Osteoblast (primary cell): ENCODE results near the gene FECH. TPM values are rescaled to one million over a fixed set of nuclear protein-coding genes. Genes with fewer than 3 reads are reported as not detected.

Experiments
- DNase-seq: peaks from one replicate; pipeline ENCODE4 v3.0.0; 2011; ENCODE audit warnings: low spot score, mixed read lengths; ENCODE audit not compliant: insufficient read length; ENCODE audit errors: missing footprints
- H2AFZ ChIP-seq: 2 replicates; pipeline ENCODE4 v1.6.0; 2011; ENCODE audit warnings: mild to moderate bottlenecking, low read length
- H3K27ac ChIP-seq: 2 replicates; pipeline ENCODE4 v1.5.1; 2011; ENCODE audit warnings: mild to moderate bottlenecking, low read depth, low read length, moderate library complexity
- H3K27me3 ChIP-seq: 2 replicates; pipeline ENCODE4 v1.6.0; 2012; ENCODE audit warnings: mild to moderate bottlenecking, control low read depth, inconsistent platforms, low read length, moderate library complexity; ENCODE audit not compliant: insufficient read depth
- H3K36me3 ChIP-seq: 2 replicates; pipeline ENCODE4 v1.5.1; 2011; ENCODE audit warnings: mild to moderate bottlenecking, low read length, control low read depth, moderate library complexity; ENCODE audit not compliant: insufficient read depth
- H3K4me1 ChIP-seq: 2 replicates; pipeline ENCODE4 v1.5.1; 2011; ENCODE audit warnings: mild to moderate bottlenecking, low read length, control low read depth, moderate library complexity; ENCODE audit not compliant: insufficient read depth
- H3K4me2 ChIP-seq: 2 replicates; pipeline ENCODE4 v1.6.0; 2011; ENCODE audit warnings: mild to moderate bottlenecking, low read length; ENCODE audit not compliant: insufficient read depth
- H3K4me3 ChIP-seq: fragments of 200-600 bp; sonication (generic); 3 replicates; pipeline ENCODE4 v1.5.1; 2012; ENCODE audit warnings: mild to moderate bottlenecking, low read length, inconsistent platforms; ENCODE audit not compliant: insufficient read depth
- H3K79me2 ChIP-seq: 2 replicates; pipeline ENCODE4 v1.6.0; 2012; ENCODE audit warnings: mild to moderate bottlenecking, low read length, control low read depth, inconsistent platforms; ENCODE audit not compliant: insufficient read depth
- H3K9me3 ChIP-seq: 2 replicates; pipeline ENCODE4 v1.5.1; 2011; ENCODE audit warnings: low read depth, low read length, control low read depth
- H4K20me1 ChIP-seq: 2 replicates; pipeline ENCODE4 v1.6.0; 2012; ENCODE audit warnings: mild to moderate bottlenecking, low read length, control low read depth; ENCODE audit not compliant: insufficient read depth
- CTCF ChIP-seq: IDR thresholded peaks from 2 replicates; pipeline ENCODE4 v1.5.1; 2011; ENCODE audit warnings: mild to moderate bottlenecking, low read depth, low read length, moderate library complexity; ENCODE audit errors: extremely low read depth
- total RNA-seq: library from RNA; depleted of rRNA; stranded (reverse); fragments of >200 nt; gene quantifications from 2 replicates; pipeline ENCODE4 v1.2.3, GENCODE V29; 2012

FECH gene
- total RNA-seq, 1 donor: 32.2 TPM

GRCh38 chr18:57561728-57562423, 24.6 kb downstream of the FECH start:
- Histone ChIP-seq H2AFZ (no peak overlapping the region), H3K4me1 (no peaks in the 10 kb centered on the region), H3K36me3 (peaks cover 26% of the 10 kb centered on the region), H3K79me2 (no peaks in the 10 kb centered on the region), H3K27ac (no peak overlapping the region), H3K4me2 (no peak overlapping the region), H3K4me3 (no peak overlapping the region), H3K27me3 (no peaks in the 10 kb centered on the region), H3K9me3 (no peaks in the 10 kb centered on the region), H4K20me1 (no peaks in the 10 kb centered on the region)
- TF ChIP-seq CTCF: peak; percentile 80
- peak; percentile 69 for DNase-seq

GRCh38 chr18:57561261-57561660, 25.2 kb downstream of the FECH start:
- Histone ChIP-seq H3K27me3 (no peaks in the 10 kb centered on the region), H3K9me3 (no peaks in the 10 kb centered on the region), H3K4me3 (no peak overlapping the region), H3K36me3 (peaks cover 27% of the 10 kb centered on the region), H3K4me2 (no peak overlapping the region), H4K20me1 (no peaks in the 10 kb centered on the region), H3K27ac (no peak overlapping the region), H3K79me2 (no peaks in the 10 kb centered on the region), H2AFZ (no peak overlapping the region), H3K4me1 (no peaks in the 10 kb centered on the region)
- no peak for DNase-seq
- no peak for TF ChIP-seq CTCF

DNA sequence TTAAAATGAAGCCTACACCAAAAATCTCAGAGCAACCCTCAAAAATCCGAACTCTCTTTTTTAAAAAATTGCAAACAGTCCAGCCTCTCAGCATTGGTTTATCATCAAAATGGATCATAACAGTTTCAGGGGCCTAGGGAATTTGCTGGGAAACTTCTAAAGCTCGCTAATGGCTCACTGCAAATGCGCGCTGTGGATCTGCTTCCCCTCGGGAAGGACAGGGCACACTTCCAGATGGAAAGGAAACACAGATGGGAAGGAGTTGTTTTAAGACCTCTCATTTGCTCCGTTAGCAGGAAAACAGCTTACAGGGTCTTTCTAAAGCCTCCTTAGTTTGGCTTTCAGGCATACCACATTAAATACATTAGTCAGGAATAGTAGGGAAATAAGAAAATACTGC, 27.2 kb downstream of the FECH start:
- no peak overlapping the region for H2AFZ ChIP-seq
- TF ChIP-seq CTCF: no peak
- peaks cover 26% of the 10 kb centered on the region for H3K36me3 ChIP-seq
- H3K4me3 ChIP-seq: no peak overlapping the region
- H3K4me1 ChIP-seq: no peaks in the 10 kb centered on the region
- H3K79me2 ChIP-seq: no peaks in the 10 kb centered on the region
- H3K27ac ChIP-seq: no peak overlapping the region
- no peak for DNase-seq
- no peak overlapping the region for H3K4me2 ChIP-seq
- no peaks in the 10 kb centered on the region for H3K27me3 ChIP-seq
- no peaks in the 10 kb centered on the region for H3K9me3 ChIP-seq
- no peaks in the 10 kb centered on the region for H4K20me1 ChIP-seq

DNA sequence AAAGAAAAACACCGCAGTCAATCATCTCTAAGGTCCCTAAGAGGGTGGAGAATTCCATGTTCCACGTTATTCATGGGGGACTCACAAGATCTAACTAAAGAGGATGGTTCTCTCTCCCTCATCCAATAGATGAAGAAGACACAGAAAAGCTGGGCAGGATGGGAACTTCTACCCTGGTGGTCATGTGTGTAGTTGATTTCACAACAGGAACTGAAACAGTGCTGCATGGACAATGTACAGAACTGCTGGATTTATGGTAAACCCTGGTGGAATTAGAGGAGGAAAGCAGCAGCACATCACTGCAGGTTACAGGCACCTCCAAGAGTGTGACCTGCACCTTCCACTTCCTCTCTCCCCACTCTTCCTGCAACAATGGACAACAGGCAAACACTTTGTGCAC, 31.4 kb downstream of the FECH start:
- Histone ChIP-seq H3K4me2 (no peak overlapping the region), H3K4me1 (no peaks in the 10 kb centered on the region), H3K9me3 (no peaks in the 10 kb centered on the region), H3K79me2 (no peaks in the 10 kb centered on the region), H4K20me1 (no peaks in the 10 kb centered on the region), H3K27me3 (no peaks in the 10 kb centered on the region), H3K36me3 (peaks cover 28% of the 10 kb centered on the region), H2AFZ (no peak overlapping the region), H3K4me3 (no peak overlapping the region), H3K27ac (no peak overlapping the region)
- no peak for DNase-seq
- TF ChIP-seq CTCF: no peak
